NCI-H2081 (cell line): ENCODE measurements around the gene TMEM266.

ENCODE experiments used
- DNase-seq, 2 experiments: peaks; one replicate each; lab custom pipeline; 2025; lab: John Stamatoyannopoulos, UW

Gene TMEM266

GRCh38 chr15:76070192-76070591 lies 10.4 kb downstream of the TMEM266 start:
- no peak for DNase-seq

DNA sequence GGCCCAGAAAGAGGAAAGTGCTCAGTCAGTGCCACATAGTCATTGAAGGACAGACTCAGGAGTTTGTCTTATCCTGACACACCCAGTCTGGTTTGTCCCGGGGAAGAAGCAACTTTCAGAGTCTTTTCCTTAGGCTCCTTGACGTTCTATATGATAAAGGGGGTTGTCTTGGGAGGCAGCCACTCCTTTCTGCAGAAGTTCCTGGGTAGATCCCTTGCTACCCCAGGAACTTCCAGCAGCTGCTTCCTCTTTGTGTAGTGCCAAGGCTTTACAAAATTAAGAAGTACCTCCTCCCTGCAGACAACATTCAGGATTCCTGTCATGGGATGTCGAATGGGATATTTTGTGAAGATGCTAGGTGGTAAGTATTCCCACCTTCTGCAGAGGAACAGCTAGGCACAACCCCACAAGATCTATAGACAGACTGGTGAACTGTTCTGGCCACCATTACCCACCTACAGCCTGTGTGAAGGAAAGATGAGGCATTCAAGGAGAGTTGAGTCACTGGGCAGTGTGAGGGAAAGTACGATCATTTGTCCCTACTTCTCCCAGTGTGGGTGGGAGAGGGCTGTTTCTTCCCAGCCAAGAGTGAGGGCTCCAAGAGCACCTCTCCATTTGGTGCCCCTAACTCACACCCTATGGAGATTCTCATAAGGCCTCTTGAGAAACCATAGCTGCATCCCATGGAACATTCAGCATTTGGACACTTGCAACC lies 11.3 kb downstream of the TMEM266 start:
- no peak for DNase-seq

DNA sequence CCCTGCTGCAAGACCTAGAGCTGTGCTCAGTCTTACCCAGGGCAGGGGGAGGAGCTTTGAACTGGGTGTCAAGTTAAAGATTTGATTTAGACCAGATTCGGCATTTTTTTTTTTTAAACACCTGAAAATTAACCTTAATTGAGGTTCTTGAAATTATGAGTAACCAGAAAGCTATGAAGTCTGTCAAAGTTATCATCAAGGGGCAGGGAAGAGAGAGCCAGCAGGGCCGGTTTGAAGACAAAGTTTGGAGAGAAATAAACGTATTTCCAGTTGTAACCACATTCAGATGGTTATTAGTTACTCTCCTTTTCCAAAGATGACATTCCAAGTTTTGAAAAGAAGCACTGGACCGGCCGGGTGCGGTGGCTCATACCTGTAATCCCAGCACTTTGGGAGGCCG lies 12.0 kb downstream of the TMEM266 start:
- no peak for DNase-seq

DNA sequence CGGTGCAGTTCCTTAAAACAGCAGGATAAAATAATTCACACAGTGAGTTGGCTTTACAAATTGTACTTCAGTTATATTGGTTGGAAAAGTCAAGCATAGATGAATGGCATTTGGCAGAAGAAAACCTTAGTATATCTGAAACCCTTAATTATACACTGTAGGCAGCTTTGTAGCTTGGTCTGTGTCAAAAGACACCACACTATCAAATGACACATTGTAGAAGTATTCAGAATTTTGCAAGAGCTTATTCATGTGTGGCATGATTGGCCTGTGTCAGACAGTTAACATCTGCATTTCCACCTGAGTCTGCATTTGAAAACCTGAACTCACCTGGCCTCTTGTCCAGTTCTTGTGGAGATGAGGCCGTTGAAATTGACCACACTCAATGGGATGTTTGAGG lies 13.8 kb downstream of the TMEM266 start:
- peak; percentile 23 to 71 for DNase-seq

- DNase-seq = no peak
Measured at GRCh38 chr15:76075046-76075445, 15.3 kb downstream of the TMEM266 start.

DNA sequence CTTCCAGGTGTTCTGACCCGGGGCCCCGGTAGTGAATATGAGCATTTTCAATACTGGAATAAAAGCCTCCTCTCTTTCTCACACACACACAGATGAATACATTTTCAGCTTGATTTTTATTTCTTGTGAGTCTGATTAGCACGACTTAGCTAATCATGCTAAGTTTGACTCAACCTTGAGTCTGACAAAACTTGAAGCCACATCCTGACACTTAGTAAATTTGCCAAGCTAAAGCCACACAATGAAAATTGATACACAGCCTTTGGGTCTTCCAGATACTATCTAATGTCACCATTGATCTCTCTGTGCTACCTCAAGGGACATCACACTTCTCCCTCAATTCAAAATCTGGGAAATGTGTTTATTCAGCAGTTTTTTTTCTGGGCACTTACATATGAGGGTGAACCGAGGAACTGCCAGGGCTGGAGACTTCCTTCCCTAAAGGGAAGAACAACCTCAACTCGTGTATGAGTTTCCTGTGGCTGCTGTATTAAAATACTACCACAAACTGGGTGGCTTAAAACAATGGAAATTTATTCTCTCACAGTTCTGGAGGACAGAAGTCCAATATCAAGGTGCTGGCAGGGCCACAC lies 18.6 kb downstream of the TMEM266 start:
- no peak for DNase-seq

DNA sequence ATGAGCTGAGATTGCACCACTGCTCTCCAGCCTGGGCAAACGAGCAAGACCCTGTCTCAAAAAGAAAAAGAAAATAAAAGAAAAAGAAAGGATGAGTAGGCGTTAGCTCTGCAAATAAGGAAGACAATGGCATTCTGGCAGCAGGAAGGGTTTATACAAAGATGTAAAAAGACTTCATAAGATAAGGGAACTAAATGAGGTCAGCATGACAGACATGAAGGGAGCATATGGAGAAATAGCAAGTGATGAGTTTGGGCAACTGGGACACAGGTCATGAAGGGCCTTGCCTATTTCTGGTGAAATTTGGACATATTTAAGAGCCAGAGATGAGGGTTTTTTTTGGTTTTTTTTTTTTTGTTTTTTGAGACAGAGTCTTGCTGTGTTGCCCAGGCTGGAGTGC lies 24.5 kb downstream of the TMEM266 start:
- no peak for DNase-seq

- no peak for DNase-seq
Measured at GRCh38 chr15:76098685-76099084, 38.9 kb downstream of the TMEM266 start.

DNA sequence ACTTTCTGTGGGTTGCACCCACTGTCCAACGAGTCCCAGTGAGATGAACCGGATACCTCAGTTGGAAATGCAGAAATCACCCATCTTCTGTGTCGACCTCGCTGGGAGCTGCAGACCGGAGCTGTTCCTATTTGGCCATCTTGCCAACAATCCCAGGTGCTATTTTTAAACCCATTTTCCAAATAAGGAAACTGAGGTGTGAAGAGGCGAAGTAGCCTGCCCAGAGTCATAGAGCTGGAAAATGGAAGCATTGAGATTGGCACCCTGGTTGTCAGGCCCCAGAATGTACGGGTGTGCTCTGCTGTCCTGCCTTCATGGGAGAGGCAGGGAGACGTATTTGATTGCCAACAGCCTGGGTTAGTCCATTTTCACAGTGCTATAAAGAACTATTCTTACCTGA lies 39.6 kb downstream of the TMEM266 start:
- no peak for DNase-seq

DNA sequence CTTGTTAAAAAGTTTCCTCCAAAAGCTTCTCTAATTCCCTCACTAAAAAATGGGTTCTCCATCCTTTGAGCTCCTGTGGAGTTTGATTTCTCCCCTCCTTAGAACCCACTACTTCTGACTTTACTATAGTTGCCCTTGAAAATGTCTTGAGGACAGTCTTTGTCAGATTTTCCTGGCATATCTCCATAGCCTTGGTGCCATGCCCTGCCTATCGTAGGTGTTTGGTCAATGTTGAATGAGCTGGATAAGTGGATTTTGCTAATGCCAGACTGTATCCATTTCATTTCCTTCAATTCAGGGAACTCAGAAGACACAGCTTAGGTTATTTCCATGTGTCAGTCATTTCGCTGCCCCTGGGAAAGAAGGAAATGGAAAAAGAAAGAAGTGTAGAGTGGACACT lies 40.6 kb downstream of the TMEM266 start:
- no peak for DNase-seq

DNA sequence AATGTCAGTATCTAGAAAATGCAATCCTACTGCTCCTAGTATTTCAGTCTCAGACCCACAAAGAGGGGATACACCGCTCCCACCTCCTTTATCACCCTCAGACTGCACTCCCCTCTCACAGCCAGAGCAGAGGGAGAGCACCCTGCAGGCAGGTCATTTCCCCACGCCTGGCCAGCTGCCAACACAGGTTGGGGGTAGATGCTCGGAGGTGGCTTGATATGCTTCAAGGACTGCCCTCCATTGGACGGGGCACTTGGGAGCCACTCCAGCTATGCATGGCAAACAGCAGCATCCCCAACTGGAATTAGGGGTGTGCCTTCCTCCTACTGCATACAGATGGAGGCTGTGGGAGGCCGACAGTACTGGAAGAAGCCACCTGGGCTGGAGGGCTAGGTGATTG lies 41.9 kb downstream of the TMEM266 start:
- no peak for DNase-seq

- no peak for DNase-seq
Measured at GRCh38 chr15:76105391-76105790, 45.6 kb downstream of the TMEM266 start.

DNA sequence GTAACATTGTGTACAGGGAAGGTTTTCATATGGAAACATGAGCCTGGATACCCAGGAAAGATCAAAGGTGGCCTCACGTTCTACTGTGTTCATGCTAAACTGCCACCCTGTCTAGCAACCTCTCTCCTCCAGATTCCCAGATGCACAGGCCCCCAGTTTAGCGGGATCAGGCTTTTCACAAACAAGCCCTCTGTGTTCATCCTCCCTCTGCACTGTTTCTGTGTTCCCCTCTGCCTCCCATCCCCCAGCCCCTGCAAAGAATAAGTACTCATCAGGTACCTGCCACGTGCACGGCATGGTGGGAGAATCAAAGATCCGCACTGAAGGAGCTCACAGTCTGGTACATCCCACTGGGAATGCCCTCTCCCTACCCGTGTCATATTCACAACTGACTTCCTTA lies 46.1 kb downstream of the TMEM266 start:
- no peak for DNase-seq

GRCh38 chr15:76107169-76107568 lies 47.4 kb downstream of the TMEM266 start:
- no peak for DNase-seq

GRCh38 chr15:76108021-76108723 lies 48.4 kb downstream of the TMEM266 start:
- DNase-seq = no peak

DNA sequence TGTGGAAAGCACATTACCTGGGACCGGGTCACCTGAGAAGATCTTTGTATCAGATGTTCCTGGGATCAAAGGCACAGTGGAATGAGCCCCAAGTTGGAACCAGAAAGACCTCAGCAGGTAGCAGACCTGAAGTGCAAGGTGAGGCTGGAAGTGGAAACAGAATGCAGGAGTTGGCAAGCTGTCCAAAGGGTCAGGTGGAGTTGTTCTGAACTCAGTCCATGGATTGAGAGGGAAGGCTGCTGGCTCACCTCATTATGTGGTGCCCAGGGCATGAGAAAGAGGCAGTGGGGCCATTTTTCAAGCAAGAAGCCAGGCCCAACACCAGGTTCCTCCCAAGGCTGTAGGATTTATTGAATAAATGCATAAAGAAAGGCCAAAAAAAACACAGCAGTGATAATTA lies 49.3 kb downstream of the TMEM266 start:
- DNase-seq = no peak

DNA sequence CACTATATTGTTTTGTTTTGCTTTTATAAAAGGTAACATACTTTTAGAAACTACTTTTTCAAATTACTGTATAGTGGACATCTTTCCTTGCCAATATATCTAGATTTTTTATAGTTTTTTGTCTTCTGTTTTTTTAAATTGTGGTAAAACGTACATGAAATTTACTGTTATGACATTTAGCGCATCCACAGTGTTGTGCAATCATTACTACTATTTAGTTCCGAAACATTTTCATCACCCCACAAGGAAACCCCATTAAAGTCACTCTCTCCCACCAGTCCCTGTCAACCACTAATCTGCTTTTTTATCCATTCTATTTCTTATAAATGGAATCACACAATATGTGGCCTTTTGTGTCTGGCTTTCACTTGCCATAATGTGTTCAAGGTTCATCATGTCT lies 54.8 kb downstream of the TMEM266 start:
- no peak for DNase-seq

DNA sequence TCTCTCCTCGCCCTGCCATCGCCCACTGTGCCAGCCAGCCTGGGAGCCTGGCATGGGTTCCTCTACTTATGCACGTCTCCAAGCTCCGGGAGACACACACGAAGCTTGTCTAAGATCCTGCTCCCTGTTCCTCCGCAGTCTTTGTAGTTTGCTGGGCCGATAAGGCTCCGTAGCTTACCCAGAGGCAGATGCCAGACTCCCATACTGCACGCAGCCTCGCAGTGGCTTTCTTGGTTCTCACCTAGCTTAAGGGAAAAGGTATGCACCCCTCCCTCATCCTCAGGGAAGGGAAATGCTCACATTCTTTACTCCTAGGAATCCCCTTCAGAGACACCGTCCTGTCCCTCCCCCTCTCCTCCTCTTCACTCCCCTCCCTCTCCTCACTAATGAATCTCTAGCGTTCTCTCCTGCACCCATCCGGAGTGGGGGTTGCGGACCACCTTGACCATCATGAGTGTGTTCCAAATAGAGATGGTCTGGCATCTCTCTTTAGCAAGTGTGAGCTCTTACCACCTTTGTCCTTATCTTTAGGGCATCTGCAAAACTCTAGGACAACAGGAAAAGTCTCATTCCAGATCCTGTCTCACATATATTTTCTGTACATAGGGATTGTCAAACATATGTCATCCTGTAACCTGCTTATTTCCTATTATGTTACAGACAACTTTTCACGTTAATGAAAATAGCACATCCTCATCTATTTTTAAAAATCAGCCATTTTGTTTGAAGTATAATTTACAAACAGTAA lies 56.5 kb downstream of the TMEM266 start:
- DNase-seq = no peak

- DNase-seq = no peak
Measured at GRCh38 chr15:76117181-76117580, 57.4 kb downstream of the TMEM266 start.

- DNase-seq = no peak
Measured at GRCh38 chr15:76118767-76119166, 59.0 kb downstream of the TMEM266 start.

- no peak for DNase-seq
Measured at GRCh38 chr15:76123031-76123430, 63.2 kb downstream of the TMEM266 start.

DNA sequence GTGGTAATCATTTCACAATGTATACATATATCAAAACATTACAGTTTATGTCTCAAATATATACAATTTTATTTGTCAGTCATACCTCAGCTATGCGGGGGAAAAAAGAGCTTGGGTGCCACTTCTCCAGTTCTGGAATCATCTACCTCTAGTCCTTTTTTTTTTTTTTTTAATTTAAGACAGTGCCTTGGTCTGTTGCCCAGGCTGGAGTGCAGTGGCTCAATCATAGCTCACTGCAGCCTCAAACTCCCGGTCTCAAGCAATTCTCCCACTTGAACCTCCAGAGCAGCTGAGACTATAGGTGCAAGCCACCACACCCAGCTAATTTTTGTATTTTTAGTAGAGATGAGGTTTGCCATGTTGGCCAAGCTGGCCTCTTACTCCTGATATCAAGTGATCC lies 67.4 kb downstream of the TMEM266 start:
- no peak for DNase-seq

DNA sequence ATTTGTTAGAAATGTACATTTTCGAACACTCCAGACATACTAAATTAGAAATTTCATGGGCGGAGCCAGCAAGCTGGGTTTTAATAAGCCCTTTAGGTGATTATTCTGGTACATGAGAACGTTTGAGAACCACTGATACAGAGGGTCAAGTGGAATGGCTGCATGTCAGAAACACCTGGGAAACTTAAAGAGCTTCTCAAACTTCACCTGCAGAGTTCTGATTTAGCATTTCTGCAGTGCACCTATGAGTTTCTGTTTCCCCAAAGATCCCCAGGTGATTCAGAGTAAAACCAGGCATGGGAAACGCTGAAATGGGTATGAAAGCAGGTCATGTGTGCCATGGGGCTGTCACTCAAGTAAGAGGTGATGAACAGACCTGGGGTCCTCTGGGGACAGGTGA lies 68.1 kb downstream of the TMEM266 start:
- no peak for DNase-seq
